Transverse colon (tissue), 4 donors: ENCODE data around the gene GABBR2.

Experiments
- CTCF ChIP-seq, 5 experiments: fragments of 200-600 bp in 3 of 5; fragments of 450-650 bp in 2 of 5; sonication (generic) in 3 of 5; IDR thresholded peaks; 1 replicate in 2 of 5; 2 replicates in 3 of 5; pipeline ENCODE4 v1.5.1; 2016 to 2017; ENCODE audit warnings: antibody characterized with exemption in 5 of 5, inconsistent platforms in 3 of 5, mild to moderate bottlenecking in 2 of 5, moderate library complexity in 1 of 5
- POLR2A ChIP-seq: fragments of 450-650 bp; IDR thresholded peaks from one replicate; pipeline ENCODE4 v1.6.1; 2016; ENCODE audit warnings: antibody characterized with exemption, mild to moderate bottlenecking, moderate library complexity
- POLR2AphosphoS5 ChIP-seq, 3 donors: sonication (generic); formaldehyde crosslinking; IDR thresholded peaks; one replicate each; pipeline ENCODE4 v1.6.1; 2016; ENCODE audit warnings: antibody characterized with exemption in 3 of 3

- no peak for TF ChIP-seq POLR2AphosphoS5 (IDR thresholded peaks at IDR 0.05)
- TF ChIP-seq POLR2A, result no peak
- no peak for TF ChIP-seq CTCF (IDR thresholded peaks at IDR 0.05)
Observed at GRCh38 chr9:98391867-98392266, 316.9 kb downstream of the GABBR2 start.
